MM.1S (cell line): ENCODE data around the gene MSANTD1.

Experiments used
- DNase-seq: peaks from one replicate; pipeline ENCODE4 v3.0.0-alpha.2; 2015
- H2AFZ ChIP-seq: fragments of 300-600 bp; sonication (generic); 2 replicates; pipeline ENCODE4 v1.6.0; 2016; ENCODE audit warnings: antibody characterized with exemption, low read length
- H3F3A ChIP-seq: fragments of 300-600 bp; sonication (generic); 2 replicates; pipeline ENCODE4 v1.6.1; 2016; ENCODE audit warnings: mild to moderate bottlenecking, antibody characterized with exemption, low read length, moderate library complexity, mixed read lengths; ENCODE audit not compliant: insufficient read depth
- H3K27ac ChIP-seq: fragments of 300-600 bp; sonication (generic); 2 replicates; pipeline ENCODE4 v1.5.1; 2016; ENCODE audit warnings: mild to moderate bottlenecking, low read length
- H3K27me3 ChIP-seq: fragments of 300-600 bp; sonication (generic); replicated peaks from 2 replicates; pipeline ENCODE4 v1.6.0; 2016; ENCODE audit warnings: low read length; ENCODE audit not compliant: insufficient read depth
- H3K36me3 ChIP-seq: fragments of 300-600 bp; sonication (generic); replicated peaks from 2 replicates; pipeline ENCODE4 v1.6.1; 2016; ENCODE audit warnings: mild to moderate bottlenecking, low read length, mixed read lengths; ENCODE audit not compliant: insufficient read depth
- H3K4me1 ChIP-seq: fragments of 300-600 bp; sonication (generic); 2 replicates; pipeline ENCODE4 v1.6.1; 2016; ENCODE audit warnings: low read length, mixed read lengths
- H3K4me2 ChIP-seq: fragments of 300-600 bp; sonication (generic); 2 replicates; pipeline ENCODE4 v1.6.0; 2016; ENCODE audit warnings: low read depth, low read length
- H3K4me3 ChIP-seq: fragments of 300-600 bp; sonication (generic); 2 replicates; pipeline ENCODE4 v1.5.1; 2016; ENCODE audit warnings: low read length, mixed read lengths
- H3K79me2 ChIP-seq: fragments of 300-600 bp; sonication (generic); 2 replicates; pipeline ENCODE4 v1.6.1; 2016; ENCODE audit warnings: mixed run types, low read length, mixed read lengths
- H3K9ac ChIP-seq: fragments of 300-600 bp; sonication (generic); 2 replicates; pipeline ENCODE4 v1.6.1; 2016; ENCODE audit warnings: low read length, mixed read lengths
- H3K9me2 ChIP-seq: fragments of 300-600 bp; sonication (generic); replicated peaks from 2 replicates; pipeline ENCODE4 v1.6.1; 2016; ENCODE audit warnings: mild to moderate bottlenecking, low read length, mixed read lengths; ENCODE audit not compliant: insufficient read depth
- H3K9me3 ChIP-seq: fragments of 300-600 bp; sonication (generic); replicated peaks from 2 replicates; pipeline ENCODE4 v1.6.1; 2016; ENCODE audit warnings: mild to moderate bottlenecking, low read length, mixed read lengths; ENCODE audit not compliant: insufficient read depth
- H4K20me1 ChIP-seq: fragments of 300-600 bp; sonication (generic); 2 replicates; pipeline ENCODE4 v1.6.1; 2016; ENCODE audit warnings: mild to moderate bottlenecking, low read length, moderate library complexity, mixed read lengths; ENCODE audit not compliant: insufficient read depth
- CTCF ChIP-seq: fragments of 300-600 bp; sonication (generic); IDR thresholded peaks from 2 replicates; pipeline ENCODE4 v1.5.1; 2016; ENCODE audit warnings: antibody characterized with exemption, low read length, mixed read lengths
- EZH2 ChIP-seq: fragments of 300-600 bp; sonication (generic); optimal IDR thresholded peaks from 2 replicates; pipeline ENCODE3; 2017; ENCODE audit warnings: low read depth, mild to moderate bottlenecking, antibody characterized with exemption, low read length, mixed read lengths
- EZH2phosphoT487 ChIP-seq: fragments of 300-600 bp; sonication (generic); IDR thresholded peaks from 2 replicates; pipeline ENCODE4 v1.6.1; 2018; ENCODE audit warnings: antibody characterized with exemption, low read length

Gene MSANTD1

GRCh38 chr4:3213661-3214250 lies 35.2 kb upstream of the MSANTD1 start:
- no peak overlapping the region for H3K27ac ChIP-seq
- no peaks in the 10 kb centered on the region for H3K9me2 ChIP-seq
- no peaks in the 10 kb centered on the region for H3K4me1 ChIP-seq
- H3K4me2 ChIP-seq: no peak overlapping the region
- H3F3A ChIP-seq: no peaks in the 10 kb centered on the region
- no peak overlapping the region for H2AFZ ChIP-seq
- H4K20me1 ChIP-seq: no peaks in the 10 kb centered on the region
- H3K4me3 ChIP-seq: no peak overlapping the region
- H3K9ac ChIP-seq: no peak overlapping the region
- H3K9me3 ChIP-seq: no peaks in the 10 kb centered on the region
- TF ChIP-seq EZH2 (no peak), CTCF (no peak), EZH2phosphoT487 (no peak)
- DNase-seq: no peak
- no peaks in the 10 kb centered on the region for H3K79me2 ChIP-seq
- H3K36me3 ChIP-seq: peaks cover 6% of the 10 kb centered on the region; the same call in 1 of the 2 replicates
- no peaks in the 10 kb centered on the region for H3K27me3 ChIP-seq

GRCh38 chr4:3215256-3215655 lies 33.7 kb upstream of the MSANTD1 start:
- Histone ChIP-seq H3K79me2 (no peaks in the 10 kb centered on the region), H3K9me3 (no peaks in the 10 kb centered on the region), H3K4me1 (no peaks in the 10 kb centered on the region), H2AFZ (no peak overlapping the region), H3K9me2 (no peaks in the 10 kb centered on the region), H3K36me3 (peaks cover 6% of the 10 kb centered on the region; the same call in 1 of the 2 replicates), H3K27ac (no peak overlapping the region), H3F3A (no peaks in the 10 kb centered on the region), H4K20me1 (no peaks in the 10 kb centered on the region), H3K9ac (no peak overlapping the region), H3K4me2 (no peak overlapping the region), H3K27me3 (no peaks in the 10 kb centered on the region), H3K4me3 (no peak overlapping the region)
- TF ChIP-seq CTCF (no peak), EZH2 (no peak), EZH2phosphoT487 (no peak)
- DNase-seq: no peak

- peaks cover 6% of the 10 kb centered on the region; the same call in 1 of the 2 replicates for H3K36me3 ChIP-seq
- H3K9me3 ChIP-seq: no peaks in the 10 kb centered on the region
- no peaks in the 10 kb centered on the region for H3K4me1 ChIP-seq
- no peak for TF ChIP-seq EZH2phosphoT487
- no peak for TF ChIP-seq EZH2
- TF ChIP-seq CTCF: no peak
- no peak overlapping the region for H3K27ac ChIP-seq
- H3K9ac ChIP-seq: no peak overlapping the region
- H3K79me2 ChIP-seq: no peaks in the 10 kb centered on the region
- no peak overlapping the region for H3K4me3 ChIP-seq
- DNase-seq: no peak
- H3K4me2 ChIP-seq: no peak overlapping the region
- no peaks in the 10 kb centered on the region for H3K27me3 ChIP-seq
- no peak overlapping the region for H2AFZ ChIP-seq
- no peaks in the 10 kb centered on the region for H3F3A ChIP-seq
- no peaks in the 10 kb centered on the region for H4K20me1 ChIP-seq
- no peaks in the 10 kb centered on the region for H3K9me2 ChIP-seq
Measured at GRCh38 chr4:3215733-3216132, 33.2 kb upstream of the MSANTD1 start.
